ENCODE data around the gene ADGRE2.

GRCh38 chr19:14786421-14786851 is 8.1 kb upstream of the ADGRE2 start:
- TF ChIP-seq EZH2 (IDR thresholded peaks at IDR 0.05; ENCODE audit: borderline replicate concordance, low read length) (no peak), CTCF (IDR thresholded peaks at IDR 0.05; ENCODE audit: low read length) (peak; percentile 89)

Measured in OCI-LY1 (cell line).